HEK293 (cell line): ENCODE data around the gene PCSK6.

Source experiments
- KLF16 ChIP-seq: fragments of 450-650 bp; formaldehyde crosslinking; IDR thresholded peaks from 2 replicates; pipeline ENCODE4 v1.5.1; 2017; ENCODE audit warnings: missing biosample characterization, missing genetic modification characterization
- ZFHX2 ChIP-seq: fragments of 450-650 bp; formaldehyde crosslinking; conservative IDR thresholded peaks from 2 replicates; pipeline ENCODE4 v1.5.1; 2016; ENCODE audit warnings: missing biosample characterization, missing genetic modification characterization
- ZNF114 ChIP-seq: fragments of 450-650 bp; formaldehyde crosslinking; IDR thresholded peaks from 2 replicates; pipeline ENCODE4 v1.5.0; 2017; ENCODE audit warnings: missing biosample characterization, missing genetic modification characterization
- ZNF146 ChIP-seq: fragments of 450-650 bp; formaldehyde crosslinking; IDR thresholded peaks from 2 replicates; pipeline ENCODE4 v1.5.1; 2016; ENCODE audit warnings: missing biosample characterization, missing genetic modification characterization
- ZNF23 ChIP-seq: fragments of 450-650 bp; formaldehyde crosslinking; IDR thresholded peaks from 2 replicates; pipeline ENCODE4 v1.5.1; 2016; ENCODE audit warnings: missing biosample characterization, missing genetic modification characterization, borderline replicate concordance
- ZNF426 ChIP-seq: fragments of 450-650 bp; formaldehyde crosslinking; IDR thresholded peaks from 2 replicates; pipeline ENCODE4 v1.5.1; 2017; ENCODE audit warnings: missing biosample characterization, missing genetic modification characterization, mild to moderate bottlenecking, inconsistent platforms, moderate library complexity
- ZNF530 ChIP-seq: fragments of 450-650 bp; formaldehyde crosslinking; IDR thresholded peaks from 2 replicates; pipeline ENCODE4 v1.5.1; 2016; ENCODE audit warnings: low read depth, missing biosample characterization, missing genetic modification characterization
- TF ChIP-seq, protein P1 (sequence below): fragments of 450-650 bp; formaldehyde crosslinking; IDR thresholded peaks from 2 replicates; pipeline ENCODE4 v1.5.1; 2016; ENCODE audit warnings: missing biosample characterization, missing genetic modification characterization
- TF ChIP-seq, protein P2 (sequence below): IDR thresholded peaks from 2 replicates; pipeline ENCODE4 v1.6.1; 2011; ENCODE audit warnings: mild to moderate bottlenecking, low read depth, low read length, borderline replicate concordance
- TF ChIP-seq, protein P3 (sequence below): fragments of 450-650 bp; formaldehyde crosslinking; conservative IDR thresholded peaks from 2 replicates; pipeline ENCODE4 v1.5.1; 2016; ENCODE audit warnings: low read depth, missing biosample characterization, missing genetic modification characterization

DNA sequence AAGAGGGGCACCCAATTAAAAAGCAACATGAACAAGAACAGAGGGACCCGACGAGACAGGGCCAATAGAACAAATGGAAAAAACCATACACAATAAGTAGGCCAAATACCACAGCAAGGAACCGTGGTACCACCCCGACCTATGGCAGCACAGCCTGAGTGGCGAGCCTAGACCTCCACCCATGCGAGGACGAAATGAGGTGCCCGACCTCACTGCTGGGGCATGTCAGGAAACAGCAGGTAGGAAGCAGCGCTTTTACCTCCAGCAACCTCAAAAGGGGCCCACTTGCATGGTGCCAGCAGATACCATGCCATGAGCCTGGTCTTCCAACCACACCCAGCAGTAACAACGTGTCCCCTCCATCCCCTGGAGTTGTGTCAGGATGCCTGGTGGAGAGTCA is 77.9 kb downstream of the PCSK6 start:
- TF ChIP-seq, protein P1, sequence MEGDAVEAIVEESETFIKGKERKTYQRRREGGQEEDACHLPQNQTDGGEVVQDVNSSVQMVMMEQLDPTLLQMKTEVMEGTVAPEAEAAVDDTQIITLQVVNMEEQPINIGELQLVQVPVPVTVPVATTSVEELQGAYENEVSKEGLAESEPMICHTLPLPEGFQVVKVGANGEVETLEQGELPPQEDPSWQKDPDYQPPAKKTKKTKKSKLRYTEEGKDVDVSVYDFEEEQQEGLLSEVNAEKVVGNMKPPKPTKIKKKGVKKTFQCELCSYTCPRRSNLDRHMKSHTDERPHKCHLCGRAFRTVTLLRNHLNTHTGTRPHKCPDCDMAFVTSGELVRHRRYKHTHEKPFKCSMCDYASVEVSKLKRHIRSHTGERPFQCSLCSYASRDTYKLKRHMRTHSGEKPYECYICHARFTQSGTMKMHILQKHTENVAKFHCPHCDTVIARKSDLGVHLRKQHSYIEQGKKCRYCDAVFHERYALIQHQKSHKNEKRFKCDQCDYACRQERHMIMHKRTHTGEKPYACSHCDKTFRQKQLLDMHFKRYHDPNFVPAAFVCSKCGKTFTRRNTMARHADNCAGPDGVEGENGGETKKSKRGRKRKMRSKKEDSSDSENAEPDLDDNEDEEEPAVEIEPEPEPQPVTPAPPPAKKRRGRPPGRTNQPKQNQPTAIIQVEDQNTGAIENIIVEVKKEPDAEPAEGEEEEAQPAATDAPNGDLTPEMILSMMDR: no peak
- TF ChIP-seq ZNF23 (no peak), KLF16 (tag by site-specific recombination) (no peak), ZFHX2 (tag by site-specific recombination) (no peak), ZNF530 (no peak), ZNF114 (no peak), ZNF426 (tag by site-specific recombination) (no peak), ZNF146 (no peak)
- TF ChIP-seq, protein P2, sequence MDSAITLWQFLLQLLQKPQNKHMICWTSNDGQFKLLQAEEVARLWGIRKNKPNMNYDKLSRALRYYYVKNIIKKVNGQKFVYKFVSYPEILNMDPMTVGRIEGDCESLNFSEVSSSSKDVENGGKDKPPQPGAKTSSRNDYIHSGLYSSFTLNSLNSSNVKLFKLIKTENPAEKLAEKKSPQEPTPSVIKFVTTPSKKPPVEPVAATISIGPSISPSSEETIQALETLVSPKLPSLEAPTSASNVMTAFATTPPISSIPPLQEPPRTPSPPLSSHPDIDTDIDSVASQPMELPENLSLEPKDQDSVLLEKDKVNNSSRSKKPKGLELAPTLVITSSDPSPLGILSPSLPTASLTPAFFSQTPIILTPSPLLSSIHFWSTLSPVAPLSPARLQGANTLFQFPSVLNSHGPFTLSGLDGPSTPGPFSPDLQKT: no peak
- TF ChIP-seq, protein P3, sequence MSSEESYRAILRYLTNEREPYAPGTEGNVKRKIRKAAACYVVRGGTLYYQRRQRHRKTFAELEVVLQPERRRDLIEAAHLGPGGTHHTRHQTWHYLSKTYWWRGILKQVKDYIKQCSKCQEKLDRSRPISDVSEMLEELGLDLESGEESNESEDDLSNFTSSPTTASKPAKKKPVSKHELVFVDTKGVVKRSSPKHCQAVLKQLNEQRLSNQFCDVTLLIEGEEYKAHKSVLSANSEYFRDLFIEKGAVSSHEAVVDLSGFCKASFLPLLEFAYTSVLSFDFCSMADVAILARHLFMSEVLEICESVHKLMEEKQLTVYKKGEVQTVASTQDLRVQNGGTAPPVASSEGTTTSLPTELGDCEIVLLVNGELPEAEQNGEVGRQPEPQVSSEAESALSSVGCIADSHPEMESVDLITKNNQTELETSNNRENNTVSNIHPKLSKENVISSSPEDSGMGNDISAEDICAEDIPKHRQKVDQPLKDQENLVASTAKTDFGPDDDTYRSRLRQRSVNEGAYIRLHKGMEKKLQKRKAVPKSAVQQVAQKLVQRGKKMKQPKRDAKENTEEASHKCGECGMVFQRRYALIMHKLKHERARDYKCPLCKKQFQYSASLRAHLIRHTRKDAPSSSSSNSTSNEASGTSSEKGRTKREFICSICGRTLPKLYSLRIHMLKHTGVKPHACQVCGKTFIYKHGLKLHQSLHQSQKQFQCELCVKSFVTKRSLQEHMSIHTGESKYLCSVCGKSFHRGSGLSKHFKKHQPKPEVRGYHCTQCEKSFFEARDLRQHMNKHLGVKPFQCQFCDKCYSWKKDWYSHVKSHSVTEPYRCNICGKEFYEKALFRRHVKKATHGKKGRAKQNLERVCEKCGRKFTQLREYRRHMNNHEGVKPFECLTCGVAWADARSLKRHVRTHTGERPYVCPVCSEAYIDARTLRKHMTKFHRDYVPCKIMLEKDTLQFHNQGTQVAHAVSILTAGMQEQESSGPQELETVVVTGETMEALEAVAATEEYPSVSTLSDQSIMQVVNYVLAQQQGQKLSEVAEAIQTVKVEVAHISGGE: no peak
